Measurements from ENCODE around the gene TLE3.

DNA sequence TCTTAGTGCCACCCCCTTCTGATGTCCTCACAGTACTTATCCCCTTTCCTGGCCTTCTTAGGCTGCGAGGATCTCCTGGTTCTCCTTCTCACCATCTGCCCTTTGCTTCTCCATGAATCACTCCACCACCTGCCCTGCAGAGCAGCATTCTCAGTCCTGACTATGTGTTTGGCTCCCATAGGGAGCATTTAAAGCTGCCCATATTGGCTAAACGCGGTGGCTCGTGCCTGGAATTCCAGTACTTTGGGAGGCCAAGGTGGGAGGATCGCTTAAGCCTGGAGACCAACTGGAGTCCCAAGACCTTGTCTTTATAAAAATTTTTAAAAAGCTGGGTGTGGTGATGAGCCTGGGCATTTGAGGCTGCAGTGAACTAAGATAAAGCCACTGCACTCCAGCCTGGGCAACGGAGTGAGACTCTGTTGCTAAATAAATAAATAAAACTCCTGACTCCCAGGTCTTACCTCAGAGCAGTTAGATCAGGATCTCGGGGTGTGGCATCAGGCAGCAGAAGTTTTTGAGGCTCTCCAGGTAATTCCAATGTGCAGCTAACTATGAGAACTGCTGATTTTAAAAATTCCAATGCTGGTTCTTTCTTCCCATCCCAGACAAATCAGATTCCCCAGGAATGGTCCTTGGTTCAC, 36.2 kb upstream of the TLE3 start:
- TF ChIP-seq CTCF (IDR thresholded peaks at IDR 0.05 in 4 of 5, conservative IDR thresholded peaks at IDR 0.05 in 1 of 5) (no peak), POLR2A (IDR thresholded peaks at IDR 0.05) (no peak)

All from gastrocnemius medialis (tissue), 4 donors.